Suprapubic skin (tissue), 4 donors: ENCODE results near the gene STXBP1. TPM values are rescaled to one million over a fixed set of nuclear protein-coding genes. Genes with fewer than 3 reads are reported as not detected.

Source experiments
- DNase-seq, 2 donors: peaks; one replicate each; pipeline ENCODE4 v3.0.0-alpha.2; 2019; ENCODE audit warnings: low spot score in 2 of 2
- H3K27ac ChIP-seq: fragments of 200-600 bp; sonication (generic); one replicate; pipeline ENCODE4 v1.5.1; 2019
- H3K27me3 ChIP-seq: fragments of 200-600 bp; sonication (generic); one replicate; pipeline ENCODE4 v1.5.1; 2019
- H3K36me3 ChIP-seq: fragments of 200-600 bp; sonication (generic); one replicate; pipeline ENCODE4 v1.5.1; 2019
- H3K4me1 ChIP-seq: fragments of 200-600 bp; sonication (generic); one replicate; pipeline ENCODE4 v1.5.1; 2019
- H3K4me3 ChIP-seq: fragments of 200-600 bp; sonication (generic); one replicate; pipeline ENCODE4 v1.5.1; 2019; ENCODE audit warnings: mild to moderate bottlenecking
- H3K9me3 ChIP-seq: fragments of 200-600 bp; sonication (generic); one replicate; pipeline ENCODE4 v1.5.1; 2019
- EP300 ChIP-seq: sonication (generic); formaldehyde crosslinking; IDR thresholded peaks from one replicate; pipeline ENCODE4 v1.6.1; 2017; ENCODE audit warnings: antibody characterized with exemption
- POLR2A ChIP-seq, 2 donors: fragments of 450-650 bp; IDR thresholded peaks; one replicate each; pipeline ENCODE4 v1.6.1; 2017; ENCODE audit warnings: antibody characterized with exemption in 2 of 2, mild to moderate bottlenecking in 2 of 2, moderate library complexity in 2 of 2
- POLR2AphosphoS5 ChIP-seq, 3 donors: sonication (generic); formaldehyde crosslinking; IDR thresholded peaks; one replicate each; pipeline ENCODE4 v1.6.1; 2017; ENCODE audit warnings: antibody characterized with exemption in 3 of 3
- WGBS: methylation state at CpG from one replicate; pipeline ENCODE4 v1.1.5; 2018; 5-methylcytosine and 5-hydroxymethylcytosine counted together
- total RNA-seq, 4 donors: library from RNA; depleted of rRNA; stranded (reverse); fragments of >200 nt; gene quantifications; one replicate each; pipeline ENCODE4 v1.1.0, GENCODE V29; 2016
- TF ChIP-seq, protein P1 (sequence below), 2 donors: fragments of 200-600 bp in 1 of 2; fragments of 450-650 bp in 1 of 2; sonication (generic) in 1 of 2; IDR thresholded peaks; one replicate each; pipeline ENCODE4 v1.5.1; 2016 to 2019; ENCODE audit warnings: antibody characterized with exemption in 2 of 2, mild to moderate bottlenecking in 1 of 2, moderate library complexity in 1 of 2

The STXBP1 gene
- total RNA-seq, 4 donors from 2014 or later: 18.4 to 28.2 (median 24.5) TPM

DNA sequence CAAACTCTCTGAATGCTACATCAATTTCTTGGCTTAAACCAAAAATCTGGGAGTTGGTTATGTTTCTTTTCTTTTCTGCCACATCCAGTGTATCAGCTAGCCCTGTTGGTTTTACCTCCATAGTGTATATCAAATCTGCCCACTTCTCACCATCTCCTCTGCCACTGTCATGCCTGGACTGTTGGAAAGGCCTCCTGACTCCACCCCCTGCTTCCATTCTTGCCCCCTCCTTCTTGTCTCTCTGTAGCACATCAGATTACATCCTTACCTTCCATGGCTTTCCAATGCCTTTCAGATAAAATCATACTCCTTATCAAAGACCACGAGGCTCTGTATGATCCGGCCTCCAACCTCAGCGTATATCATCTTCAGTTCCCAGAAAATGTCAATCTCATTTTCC, 35.4 kb downstream of the STXBP1 start:
- H3K4me1 ChIP-seq: no peaks in the 10 kb centered on the region
- no peak for TF ChIP-seq EP300
- no peak for TF ChIP-seq POLR2A (IDR thresholded peaks at IDR 0.05)
- no peak for TF ChIP-seq POLR2AphosphoS5 (IDR thresholded peaks at IDR 0.05)
- TF ChIP-seq, protein P1, sequence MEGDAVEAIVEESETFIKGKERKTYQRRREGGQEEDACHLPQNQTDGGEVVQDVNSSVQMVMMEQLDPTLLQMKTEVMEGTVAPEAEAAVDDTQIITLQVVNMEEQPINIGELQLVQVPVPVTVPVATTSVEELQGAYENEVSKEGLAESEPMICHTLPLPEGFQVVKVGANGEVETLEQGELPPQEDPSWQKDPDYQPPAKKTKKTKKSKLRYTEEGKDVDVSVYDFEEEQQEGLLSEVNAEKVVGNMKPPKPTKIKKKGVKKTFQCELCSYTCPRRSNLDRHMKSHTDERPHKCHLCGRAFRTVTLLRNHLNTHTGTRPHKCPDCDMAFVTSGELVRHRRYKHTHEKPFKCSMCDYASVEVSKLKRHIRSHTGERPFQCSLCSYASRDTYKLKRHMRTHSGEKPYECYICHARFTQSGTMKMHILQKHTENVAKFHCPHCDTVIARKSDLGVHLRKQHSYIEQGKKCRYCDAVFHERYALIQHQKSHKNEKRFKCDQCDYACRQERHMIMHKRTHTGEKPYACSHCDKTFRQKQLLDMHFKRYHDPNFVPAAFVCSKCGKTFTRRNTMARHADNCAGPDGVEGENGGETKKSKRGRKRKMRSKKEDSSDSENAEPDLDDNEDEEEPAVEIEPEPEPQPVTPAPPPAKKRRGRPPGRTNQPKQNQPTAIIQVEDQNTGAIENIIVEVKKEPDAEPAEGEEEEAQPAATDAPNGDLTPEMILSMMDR (IDR thresholded peaks at IDR 0.05): no peak
- no peak overlapping the region for H3K4me3 ChIP-seq
- no peaks in the 10 kb centered on the region for H3K9me3 ChIP-seq
- H3K36me3 ChIP-seq: peaks cover 7% of the 10 kb centered on the region
- no peaks in the 10 kb centered on the region for H3K27me3 ChIP-seq
- no peak for DNase-seq
- 86% methylated on average over 3 of the region's 3 CpGs for WGBS
- H3K27ac ChIP-seq: no peak overlapping the region

DNA sequence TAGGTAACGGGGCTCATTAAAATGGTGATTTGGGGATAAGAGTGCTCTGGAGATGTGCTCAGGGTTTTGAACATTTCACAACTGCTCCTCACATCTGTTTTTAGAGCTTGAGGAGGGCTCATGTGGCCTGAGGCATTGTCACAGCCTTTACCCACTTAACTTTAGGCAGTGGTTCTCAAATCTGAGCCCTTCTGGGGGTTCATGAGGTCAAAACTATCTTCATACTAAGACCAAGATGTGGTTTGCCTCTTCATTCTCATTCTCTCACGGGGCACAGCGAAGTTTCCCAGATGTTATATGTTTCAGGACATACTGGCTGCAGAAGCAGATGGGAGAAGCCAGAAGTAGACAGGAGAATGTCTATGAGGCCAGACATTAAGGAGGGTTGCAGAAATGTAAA, 38.4 kb downstream of the STXBP1 start:
- no peaks in the 10 kb centered on the region for H3K9me3 ChIP-seq
- no peak overlapping the region for H3K27ac ChIP-seq
- 84% methylated on average over 3 of the region's 3 CpGs for WGBS
- no peak for TF ChIP-seq POLR2AphosphoS5 (IDR thresholded peaks at IDR 0.05)
- no peaks in the 10 kb centered on the region for H3K27me3 ChIP-seq
- no peak for DNase-seq
- H3K36me3 ChIP-seq: peaks cover 25% of the 10 kb centered on the region
- H3K4me1 ChIP-seq: no peaks in the 10 kb centered on the region
- no peak overlapping the region for H3K4me3 ChIP-seq

- 86% methylated on average over 9 of the region's 9 CpGs for WGBS
- no peak overlapping the region for H3K27ac ChIP-seq
- TF ChIP-seq POLR2AphosphoS5 (IDR thresholded peaks at IDR 0.05) (no peak), POLR2A (IDR thresholded peaks at IDR 0.05) (no peak), EP300 (no peak)
- TF ChIP-seq, protein P1 (IDR thresholded peaks at IDR 0.05): no peak
- H3K27me3 ChIP-seq: no peaks in the 10 kb centered on the region
- DNase-seq: no peak
- H3K36me3 ChIP-seq: peaks cover 25% of the 10 kb centered on the region
- no peaks in the 10 kb centered on the region for H3K4me1 ChIP-seq
- H3K4me3 ChIP-seq: no peak overlapping the region
- H3K9me3 ChIP-seq: no peaks in the 10 kb centered on the region
Measured at GRCh38 chr9:127651697-127652610, 39.9 kb downstream of the STXBP1 start.

- Histone ChIP-seq H3K27me3 (no peaks in the 10 kb centered on the region), H3K27ac (no peak overlapping the region), H3K36me3 (peaks cover 25% of the 10 kb centered on the region), H3K4me3 (no peak overlapping the region), H3K9me3 (no peaks in the 10 kb centered on the region), H3K4me1 (no peaks in the 10 kb centered on the region)
- no peak for DNase-seq
- TF ChIP-seq POLR2AphosphoS5 (IDR thresholded peaks at IDR 0.05) (no peak), POLR2A (IDR thresholded peaks at IDR 0.05) (no peak), EP300 (no peak)
- TF ChIP-seq, protein P1 (IDR thresholded peaks at IDR 0.05): no peak
- WGBS: 89% methylated on average over 3 of the region's 3 CpGs
Measured at GRCh38 chr9:127652733-127653132, 40.7 kb downstream of the STXBP1 start.

GRCh38 chr9:127654619-127655018, 42.5 kb downstream of the STXBP1 start:
- no peaks in the 10 kb centered on the region for H3K4me1 ChIP-seq
- H3K27ac ChIP-seq: no peak overlapping the region
- no peaks in the 10 kb centered on the region for H3K27me3 ChIP-seq
- no peaks in the 10 kb centered on the region for H3K9me3 ChIP-seq
- WGBS: 85% methylated on average over 5 of the region's 5 CpGs
- peaks cover 32% of the 10 kb centered on the region for H3K36me3 ChIP-seq
- TF ChIP-seq, protein P1 (IDR thresholded peaks at IDR 0.05): no peak
- no peak for TF ChIP-seq POLR2A (IDR thresholded peaks at IDR 0.05)
- no peak for TF ChIP-seq POLR2AphosphoS5 (IDR thresholded peaks at IDR 0.05)
- TF ChIP-seq EP300: no peak
- DNase-seq: no peak
- no peak overlapping the region for H3K4me3 ChIP-seq
